SK-N-SH (cell line): ENCODE data around the gene RBM4B.

Experiments used
- CTCF ChIP-seq: fragments of 200-600 bp; sonication (generic); IDR thresholded peaks from 2 replicates; pipeline ENCODE4 v1.6.1; 2017; ENCODE audit warnings: antibody characterized with exemption, mild to moderate bottlenecking, moderate library complexity
- EP300 ChIP-seq, 2 experiments: IDR thresholded peaks; 2 replicates each; pipeline versions ENCODE4 v1.4.0 to v1.6.1; 2012; ENCODE audit warnings: borderline replicate concordance in 1 of 2, low read depth in 1 of 2, low read length in 1 of 2
- GATA2 ChIP-seq: sonication (generic); formaldehyde crosslinking; IDR thresholded peaks from 2 replicates; pipeline ENCODE4 v1.5.0; 2020; ENCODE audit warnings: mild to moderate bottlenecking, missing genetic modification reagents
- MXI1 ChIP-seq: IDR thresholded peaks from 2 replicates; pipeline ENCODE4 v1.6.1; 2012; ENCODE audit warnings: mild to moderate bottlenecking, low read depth, low read length, improper control_type of control experiment
- PBX3 ChIP-seq: IDR thresholded peaks from 2 replicates; pipeline ENCODE4; 2012
- POLR2AphosphoS5 ChIP-seq: IDR thresholded peaks from 2 replicates; pipeline ENCODE4 v1.6.1; 2012; ENCODE audit warnings: low read depth, low read length
- YY1 ChIP-seq: IDR thresholded peaks from 2 replicates; pipeline ENCODE4 v1.4.0; 2012; ENCODE audit warnings: low read depth, mild to moderate bottlenecking

GRCh38 chr11:66701432-66702240, 23.9 kb upstream of the RBM4B start:
- no peak for TF ChIP-seq MXI1
- no peak for TF ChIP-seq YY1
- TF ChIP-seq CTCF, result no peak
- no peak for TF ChIP-seq PBX3
- no peak for TF ChIP-seq POLR2AphosphoS5
- TF ChIP-seq EP300 (IDR thresholded peaks at IDR 0.05; ENCODE audit: borderline replicate concordance in 1 of 2, low read depth in 1 of 2, low read length in 1 of 2), result no peak
- no peak for TF ChIP-seq GATA2
